Fibroblast of lung (primary cell): ENCODE data around the gene GRK5.

Source experiments
- EZH2 ChIP-seq: IDR thresholded peaks from 2 replicates; pipeline ENCODE4 v1.5.1; 2012; ENCODE audit warnings: low read length, control low read depth, mild to moderate bottlenecking; ENCODE audit errors: missing control alignments
- TF ChIP-seq, protein P1 (sequence below), 2 donors: IDR thresholded peaks in 1 of 2; conservative IDR thresholded peaks in 1 of 2; 1 replicate in 1 of 2; 2 replicates in 1 of 2; pipeline ENCODE4 v1.5.1; 2011 to 2012; ENCODE audit warnings: low read length in 2 of 2, control low read depth in 1 of 2, inconsistent platforms in 1 of 2, low read depth in 1 of 2, mild to moderate bottlenecking in 1 of 2

DNA sequence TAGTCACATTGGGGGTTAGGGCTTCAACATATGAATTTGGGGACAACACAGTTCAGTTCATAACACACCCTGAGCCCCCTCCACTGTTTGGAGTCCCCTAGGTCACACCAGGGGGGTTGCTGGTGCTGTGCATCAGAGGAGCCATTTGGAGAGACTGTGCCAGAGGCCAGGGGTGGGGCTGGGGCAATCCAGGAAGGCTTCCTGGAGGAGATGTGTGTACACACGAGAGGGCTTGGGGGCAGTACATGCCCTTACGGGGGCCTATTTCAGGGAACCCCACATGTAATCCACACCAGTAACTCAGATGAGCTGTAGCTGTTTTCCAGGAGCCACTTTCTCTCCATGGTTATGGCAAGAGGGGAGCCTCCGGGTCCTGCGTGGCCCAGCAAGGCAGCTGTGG is 151.7 kb downstream of the GRK5 start:
- TF ChIP-seq, protein P1, sequence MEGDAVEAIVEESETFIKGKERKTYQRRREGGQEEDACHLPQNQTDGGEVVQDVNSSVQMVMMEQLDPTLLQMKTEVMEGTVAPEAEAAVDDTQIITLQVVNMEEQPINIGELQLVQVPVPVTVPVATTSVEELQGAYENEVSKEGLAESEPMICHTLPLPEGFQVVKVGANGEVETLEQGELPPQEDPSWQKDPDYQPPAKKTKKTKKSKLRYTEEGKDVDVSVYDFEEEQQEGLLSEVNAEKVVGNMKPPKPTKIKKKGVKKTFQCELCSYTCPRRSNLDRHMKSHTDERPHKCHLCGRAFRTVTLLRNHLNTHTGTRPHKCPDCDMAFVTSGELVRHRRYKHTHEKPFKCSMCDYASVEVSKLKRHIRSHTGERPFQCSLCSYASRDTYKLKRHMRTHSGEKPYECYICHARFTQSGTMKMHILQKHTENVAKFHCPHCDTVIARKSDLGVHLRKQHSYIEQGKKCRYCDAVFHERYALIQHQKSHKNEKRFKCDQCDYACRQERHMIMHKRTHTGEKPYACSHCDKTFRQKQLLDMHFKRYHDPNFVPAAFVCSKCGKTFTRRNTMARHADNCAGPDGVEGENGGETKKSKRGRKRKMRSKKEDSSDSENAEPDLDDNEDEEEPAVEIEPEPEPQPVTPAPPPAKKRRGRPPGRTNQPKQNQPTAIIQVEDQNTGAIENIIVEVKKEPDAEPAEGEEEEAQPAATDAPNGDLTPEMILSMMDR (conservative IDR thresholded peaks at IDR 0.05 in 1 of 2, IDR thresholded peaks at IDR 0.05 in 1 of 2; ENCODE audit: low read depth in 1 of 2, low read length in 2 of 2), result no peak
- no peak for TF ChIP-seq EZH2
